GM21367 (cell line): Measurements from ENCODE around the gene ZNF57.
"Not testable (repeated sequence)": the region's sequence is repeated elsewhere in the genome, so short reads cannot be mapped to it uniquely, and the experiment has no call there.

ENCODE experiments used
- ATAC-seq: cut with Tn5 transposase; IDR thresholded peaks from one replicate; pipeline ENCODE4 v1.9.1; 2021; ENCODE audit not compliant: unreplicated experiment

The ZNF57 gene

DNA sequence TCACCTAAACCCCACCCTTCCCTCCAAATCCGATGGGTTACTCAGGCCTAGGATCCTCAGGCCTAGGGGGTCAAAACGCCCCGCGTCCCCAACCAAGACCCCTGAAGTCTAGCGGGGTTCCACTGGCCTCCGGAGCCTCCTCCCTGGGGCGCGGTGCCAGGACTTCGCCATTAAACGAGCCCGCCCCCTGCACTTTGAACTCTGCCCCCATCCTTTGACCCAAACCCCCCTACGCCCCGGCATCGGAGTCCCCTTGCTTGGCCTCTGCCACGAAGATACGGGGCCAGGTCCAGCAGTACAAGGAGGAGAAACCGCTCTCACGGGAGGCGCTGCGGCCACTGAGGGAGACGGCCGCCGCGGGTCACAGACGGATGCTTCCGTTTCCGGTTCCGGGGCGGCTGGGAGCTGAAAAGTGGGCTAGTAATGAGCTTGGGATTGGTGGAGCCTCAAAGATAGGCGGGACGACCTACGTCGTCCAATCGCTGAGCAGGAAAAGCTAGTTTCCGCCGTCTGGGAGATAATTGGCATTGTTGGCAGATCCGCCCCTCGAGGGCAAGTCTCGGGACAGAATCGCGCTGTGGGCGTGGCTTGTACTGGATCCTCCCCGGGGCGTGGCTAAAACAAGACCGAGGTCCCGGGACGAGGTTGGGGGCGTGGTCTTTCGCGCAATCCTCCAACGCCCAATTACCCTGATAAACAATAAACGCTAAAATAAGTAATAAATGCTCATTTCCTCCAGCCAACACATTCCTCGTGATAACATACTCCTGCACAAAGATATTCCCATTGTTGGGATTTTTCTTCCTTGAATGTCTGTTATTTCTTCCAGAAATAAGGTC lies 49.8 kb downstream of the ZNF57 start:
- ATAC-seq = peak; percentile 75

DNA sequence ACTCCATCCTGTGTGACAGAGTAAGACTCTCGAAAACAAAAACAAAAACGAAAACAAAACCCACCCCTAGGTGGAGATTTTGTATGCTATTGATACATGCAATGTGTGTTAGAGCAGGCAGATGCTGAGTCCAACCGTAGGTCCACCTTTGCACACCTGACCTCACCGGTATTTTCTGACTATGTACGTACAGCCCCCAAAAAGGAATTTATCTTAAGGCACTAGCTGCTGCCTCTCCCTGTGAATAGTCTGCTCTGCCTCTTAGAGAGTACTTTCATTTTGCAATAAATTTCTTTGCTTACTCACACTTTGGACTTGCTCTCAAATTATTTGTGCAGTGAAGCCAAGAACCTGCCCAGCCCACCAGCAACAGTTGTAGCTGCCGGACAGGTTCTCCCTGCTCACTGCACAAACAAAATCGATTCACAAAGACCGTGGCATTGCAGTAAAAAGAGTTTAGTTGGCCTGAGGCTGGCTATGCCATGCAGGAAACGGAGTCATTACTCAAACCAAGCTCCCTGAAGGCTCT lies 52.3 kb downstream of the ZNF57 start:
- ATAC-seq = no peak

DNA sequence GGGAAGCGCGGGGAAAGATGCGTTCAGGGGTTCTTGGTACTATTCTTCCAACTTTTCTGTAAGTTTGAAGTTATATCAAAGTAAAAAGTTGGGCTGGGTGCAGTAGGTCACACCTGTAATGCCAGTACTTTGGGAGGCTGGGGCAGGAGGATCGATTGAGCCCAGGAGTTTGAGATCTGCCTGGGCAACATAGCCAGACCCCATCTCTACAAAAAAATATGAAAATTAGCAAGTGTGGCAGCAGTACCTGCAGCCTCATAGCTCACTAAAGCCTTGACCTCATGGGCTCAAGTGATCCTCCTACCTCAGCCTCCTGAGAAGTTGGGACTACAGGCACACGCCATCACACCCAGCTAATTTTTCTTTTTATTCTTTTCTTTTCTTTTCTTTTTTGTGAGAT lies 56.4 kb downstream of the ZNF57 start:
- no peak for ATAC-seq

DNA sequence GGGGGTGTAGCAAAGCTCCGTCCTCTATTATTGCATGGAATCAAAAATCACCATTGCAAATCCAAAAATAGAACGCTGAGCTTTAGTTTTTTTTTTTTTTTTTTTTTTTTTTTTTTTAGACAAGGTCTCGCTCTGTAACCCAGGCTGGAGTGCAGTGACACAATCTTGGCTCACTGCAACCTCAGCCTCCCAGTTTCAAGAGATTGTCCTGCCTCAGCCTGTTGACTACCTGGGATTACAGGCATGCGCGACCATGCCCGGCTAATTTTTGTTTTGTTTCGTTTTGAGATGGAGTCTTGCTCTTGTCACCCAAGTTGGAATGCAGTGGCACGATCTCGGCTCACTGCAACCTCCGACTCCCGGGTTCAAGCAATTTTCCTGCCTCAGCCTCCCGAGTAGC lies 59.4 kb downstream of the ZNF57 start:
- no peak for ATAC-seq

DNA sequence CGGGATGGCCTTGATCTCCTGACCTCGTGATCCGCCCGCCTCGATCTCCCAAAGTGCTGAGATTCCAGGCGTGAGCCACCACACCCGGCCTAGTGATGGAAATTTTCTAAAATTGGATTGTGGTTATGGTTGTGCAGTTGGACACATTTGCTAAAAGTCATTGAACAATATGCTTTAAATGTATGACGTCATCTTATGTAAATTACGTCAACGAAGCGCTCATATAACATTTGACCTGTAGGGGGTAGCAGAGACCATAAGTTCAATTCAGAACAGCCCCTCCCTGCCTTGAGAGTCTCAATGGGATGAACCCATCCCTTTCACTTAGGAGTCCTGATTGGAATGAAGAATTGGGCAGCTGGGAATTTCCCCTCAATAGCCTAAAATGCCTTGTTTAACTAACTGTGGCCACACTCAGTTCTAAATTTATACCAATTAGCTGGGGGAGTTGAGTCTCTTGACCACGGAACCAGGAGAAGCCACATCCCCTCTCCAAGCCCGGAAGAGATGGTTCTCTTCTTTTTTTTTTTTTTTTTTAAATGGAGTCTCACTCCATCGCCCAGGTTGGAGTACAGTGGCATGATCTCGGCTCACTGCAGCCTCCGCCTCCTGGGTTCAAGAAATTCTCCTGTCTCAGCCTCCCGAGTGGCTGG lies 61.4 kb downstream of the ZNF57 start:
- no peak for ATAC-seq

DNA sequence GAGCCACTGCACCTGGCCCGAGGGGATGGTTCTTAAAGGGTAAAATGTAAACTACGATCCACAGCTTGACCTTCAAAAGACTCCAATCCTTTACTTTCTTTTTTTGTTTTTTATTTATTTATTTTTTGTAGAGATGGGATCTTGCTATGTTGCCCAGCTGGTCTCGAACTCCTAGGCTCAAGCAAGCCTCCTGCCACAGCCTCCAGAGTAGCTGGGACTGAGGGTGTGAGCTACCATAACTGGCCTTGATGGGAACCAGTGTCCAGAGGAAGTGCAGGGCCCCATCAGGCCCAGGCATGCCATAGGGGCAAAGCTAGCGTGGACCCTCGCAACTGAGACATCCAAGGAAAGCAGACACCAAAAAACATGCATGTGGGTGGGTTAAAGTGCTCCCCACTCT lies 62.4 kb downstream of the ZNF57 start:
- ATAC-seq = no peak

DNA sequence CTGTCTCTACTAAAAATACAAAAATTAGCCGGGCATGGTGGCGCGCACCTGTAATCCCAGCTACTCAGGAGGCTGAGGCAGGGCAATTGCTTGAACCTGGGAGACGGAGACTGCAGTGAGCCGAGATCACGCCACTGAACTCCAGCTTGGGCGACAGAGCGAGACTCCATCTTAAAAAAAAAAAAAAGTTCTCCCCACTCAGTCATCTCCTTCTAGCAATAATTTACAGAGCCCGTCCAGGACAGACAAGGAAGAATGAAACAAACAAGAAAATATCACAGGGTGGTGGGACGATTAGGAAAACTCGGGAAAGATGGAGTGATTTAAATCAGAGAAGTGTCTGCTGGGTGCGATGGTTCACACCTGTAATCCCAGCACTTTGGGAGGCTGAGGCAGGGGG lies 62.9 kb downstream of the ZNF57 start:
- not testable (repeated sequence) for ATAC-seq

DNA sequence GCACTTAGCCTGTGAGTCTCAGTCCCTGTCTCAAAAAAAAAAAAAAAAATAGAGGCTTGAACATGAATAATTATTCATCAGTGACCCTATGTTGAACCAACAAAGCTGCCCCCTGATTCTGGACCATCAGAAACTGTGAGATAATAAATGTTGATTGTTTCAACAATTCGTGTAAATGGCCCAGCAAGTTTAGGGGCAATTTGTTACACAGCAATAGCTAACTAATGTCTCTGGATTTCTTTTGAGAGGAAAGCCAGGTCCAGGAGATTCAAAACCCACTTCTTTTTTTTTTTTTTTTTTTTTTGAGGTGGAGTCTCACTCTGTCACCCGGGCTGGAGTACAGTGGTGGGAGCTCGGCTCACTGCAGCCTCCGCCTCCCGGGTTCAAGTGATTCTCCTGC lies 64.1 kb downstream of the ZNF57 start:
- no peak for ATAC-seq

DNA sequence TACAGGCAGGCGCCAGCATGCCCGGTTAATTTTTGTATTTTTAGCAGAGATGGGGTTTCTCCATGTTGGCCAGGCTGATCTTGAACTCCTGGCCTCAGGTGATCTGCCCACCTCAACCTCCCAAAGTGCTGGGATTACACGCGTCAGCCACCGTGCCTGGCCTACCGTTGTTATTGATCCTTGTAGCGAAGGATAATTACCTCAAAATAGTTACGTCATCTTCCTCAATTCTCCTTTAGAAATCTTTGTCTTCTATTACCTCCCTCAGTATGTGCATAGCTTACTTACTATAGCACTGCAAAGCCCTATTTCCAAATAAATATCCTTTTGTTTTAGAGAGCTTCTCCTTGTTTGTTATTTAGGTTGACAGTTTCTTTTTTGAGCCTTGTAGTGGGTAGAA lies 67.2 kb downstream of the ZNF57 start:
- no peak for ATAC-seq
